GM12801 (cell line): ENCODE results near the gene DNM3.

ENCODE experiments used
- TF ChIP-seq, protein P1 (sequence below): IDR thresholded peaks from one replicate; pipeline ENCODE4 v1.5.1; 2011; ENCODE audit warnings: control low read depth; ENCODE audit not compliant: insufficient read length; ENCODE audit errors: extremely low read depth

DNM3 gene

DNA sequence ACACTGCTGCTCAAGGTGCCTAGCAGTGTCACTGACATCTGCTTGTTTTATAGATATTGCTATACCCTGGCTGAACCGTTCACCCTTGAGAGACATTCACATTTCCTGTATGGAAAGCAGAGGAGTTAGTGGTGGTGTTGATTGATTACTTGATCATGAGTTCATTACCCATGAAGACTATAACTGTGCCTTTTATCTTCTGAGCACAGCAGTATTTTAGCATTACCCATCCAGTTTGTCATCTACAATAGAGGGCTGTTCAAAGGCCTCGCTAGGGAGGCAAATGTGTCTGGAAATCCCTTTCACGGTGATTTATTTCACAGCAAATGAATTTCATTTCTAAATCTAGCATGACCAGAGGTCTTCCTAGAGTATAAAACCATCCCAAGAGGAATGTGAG lies 160.0 kb downstream of the DNM3 start:
- TF ChIP-seq, protein P1, sequence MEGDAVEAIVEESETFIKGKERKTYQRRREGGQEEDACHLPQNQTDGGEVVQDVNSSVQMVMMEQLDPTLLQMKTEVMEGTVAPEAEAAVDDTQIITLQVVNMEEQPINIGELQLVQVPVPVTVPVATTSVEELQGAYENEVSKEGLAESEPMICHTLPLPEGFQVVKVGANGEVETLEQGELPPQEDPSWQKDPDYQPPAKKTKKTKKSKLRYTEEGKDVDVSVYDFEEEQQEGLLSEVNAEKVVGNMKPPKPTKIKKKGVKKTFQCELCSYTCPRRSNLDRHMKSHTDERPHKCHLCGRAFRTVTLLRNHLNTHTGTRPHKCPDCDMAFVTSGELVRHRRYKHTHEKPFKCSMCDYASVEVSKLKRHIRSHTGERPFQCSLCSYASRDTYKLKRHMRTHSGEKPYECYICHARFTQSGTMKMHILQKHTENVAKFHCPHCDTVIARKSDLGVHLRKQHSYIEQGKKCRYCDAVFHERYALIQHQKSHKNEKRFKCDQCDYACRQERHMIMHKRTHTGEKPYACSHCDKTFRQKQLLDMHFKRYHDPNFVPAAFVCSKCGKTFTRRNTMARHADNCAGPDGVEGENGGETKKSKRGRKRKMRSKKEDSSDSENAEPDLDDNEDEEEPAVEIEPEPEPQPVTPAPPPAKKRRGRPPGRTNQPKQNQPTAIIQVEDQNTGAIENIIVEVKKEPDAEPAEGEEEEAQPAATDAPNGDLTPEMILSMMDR: no peak

DNA sequence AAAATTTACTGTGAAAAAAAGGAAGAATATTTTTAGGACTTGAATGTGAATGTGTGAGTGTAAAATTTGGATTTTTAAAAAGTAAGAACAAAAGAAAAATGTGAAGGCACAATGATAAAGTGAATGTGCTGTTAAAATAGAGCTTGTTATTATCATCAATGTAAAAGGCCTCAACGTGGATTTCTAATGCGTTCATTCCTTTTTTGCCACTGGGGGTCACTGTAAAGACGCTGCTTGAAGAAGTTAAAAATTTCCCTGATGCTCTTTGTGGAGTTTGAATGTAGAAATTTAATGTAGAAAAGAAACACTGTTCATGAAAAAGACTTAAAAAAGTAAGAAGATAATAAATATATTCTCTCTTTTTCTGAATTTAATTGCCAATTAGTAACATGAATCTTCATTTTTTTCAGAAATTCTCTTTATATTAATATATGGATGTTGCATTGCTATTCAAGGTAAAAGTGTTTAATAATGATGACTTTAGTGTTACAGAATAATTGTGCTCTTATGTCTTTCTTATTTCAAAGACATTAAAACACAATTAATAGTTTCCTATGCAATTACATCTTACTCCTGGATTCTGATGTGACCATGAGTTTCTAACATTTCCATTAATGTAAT lies 161.5 kb downstream of the DNM3 start:
- TF ChIP-seq, protein P1: no peak

DNA sequence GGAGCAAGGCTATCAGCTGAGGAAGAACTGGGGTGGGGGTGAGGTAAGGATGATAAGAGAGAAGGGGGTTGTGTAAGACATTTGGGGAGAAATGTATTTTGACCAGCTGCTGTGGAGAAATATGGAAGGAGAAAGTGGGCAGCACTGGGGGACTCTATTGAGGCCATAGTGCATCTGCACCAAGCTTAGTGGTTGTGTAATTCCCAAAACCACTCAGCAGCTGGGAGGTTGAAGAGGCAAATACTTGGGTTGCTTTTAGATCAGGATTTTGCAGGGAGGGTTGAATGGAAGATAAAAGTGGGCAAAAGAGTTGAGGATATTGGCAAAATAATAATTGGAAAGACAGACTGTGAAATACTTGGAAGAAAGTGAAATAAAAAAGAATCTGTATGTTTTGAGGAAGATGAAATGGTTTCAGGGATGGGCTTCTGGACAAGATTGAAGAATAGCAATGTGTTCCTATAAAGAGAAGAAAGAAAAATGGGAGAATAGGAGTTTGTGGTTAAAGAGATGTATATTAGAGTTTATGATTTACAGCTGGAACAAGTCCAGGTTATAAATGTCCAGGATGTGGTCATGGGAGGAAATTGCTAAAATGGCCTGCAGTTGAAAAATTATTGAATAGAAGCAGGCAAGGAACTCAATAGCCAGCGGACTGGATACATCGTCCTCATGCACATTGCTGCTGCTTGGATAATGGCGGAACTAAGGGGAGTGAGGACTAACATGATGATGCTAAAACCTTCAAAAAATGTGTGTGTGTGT lies 162.7 kb downstream of the DNM3 start:
- TF ChIP-seq, protein P1: no peak

DNA sequence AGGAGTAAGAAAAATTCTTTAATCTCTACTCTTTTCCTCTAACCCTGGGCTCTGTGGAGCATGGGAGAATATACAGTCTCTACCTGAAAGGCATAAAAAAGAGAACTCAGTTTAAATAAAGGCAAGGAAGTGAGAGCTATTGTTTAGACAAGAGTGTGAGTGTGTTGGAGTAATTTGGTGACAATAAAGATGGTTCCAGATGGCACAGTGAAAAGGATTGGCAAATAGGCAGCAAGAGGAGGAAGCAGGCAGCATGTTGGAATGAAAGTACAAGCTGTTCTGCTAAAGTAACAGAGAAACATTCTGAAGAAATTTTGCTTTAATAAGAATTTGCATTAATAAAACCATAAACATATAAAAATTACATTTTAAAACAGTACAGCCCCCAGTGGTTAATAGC lies 163.4 kb downstream of the DNM3 start:
- TF ChIP-seq, protein P1: no peak

DNA sequence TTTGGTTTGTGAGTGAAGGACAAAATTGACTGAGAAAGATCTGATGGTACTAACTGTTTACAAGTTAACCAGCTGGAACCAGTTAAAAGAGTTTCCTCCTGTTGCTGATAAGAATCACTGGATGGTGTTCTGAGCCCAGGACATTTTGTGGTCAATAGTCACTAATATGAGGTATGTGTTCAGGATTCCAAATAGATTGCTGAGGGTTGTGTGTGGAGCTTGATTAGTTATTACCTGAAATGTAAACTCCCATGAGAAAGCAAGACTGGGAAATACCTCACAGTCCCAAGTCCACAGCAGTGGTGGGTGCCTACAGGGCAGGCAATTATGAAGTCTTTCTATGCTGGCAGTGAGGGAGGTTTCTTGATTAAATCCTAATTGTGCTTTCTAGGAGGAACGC lies 164.6 kb downstream of the DNM3 start:
- TF ChIP-seq, protein P1: no peak

DNA sequence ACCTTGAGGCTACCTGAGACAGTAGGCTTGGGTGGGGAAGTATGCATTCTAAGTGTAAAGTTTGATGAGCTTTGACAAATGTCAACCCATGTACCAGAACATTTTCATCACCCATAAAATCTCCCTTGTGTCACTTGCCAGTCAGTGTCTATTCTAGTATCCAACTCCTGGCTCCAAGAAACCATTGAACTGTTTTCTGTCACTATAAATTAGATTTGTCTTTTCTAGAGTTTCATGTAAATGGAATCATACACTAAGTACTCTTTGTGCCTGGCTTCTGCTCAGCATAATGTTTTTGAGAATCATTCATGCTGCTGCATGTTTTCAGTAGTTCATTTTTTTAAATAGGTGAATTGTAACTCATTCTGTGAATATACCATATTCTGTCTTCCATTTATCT lies 165.4 kb downstream of the DNM3 start:
- TF ChIP-seq, protein P1: no peak

DNA sequence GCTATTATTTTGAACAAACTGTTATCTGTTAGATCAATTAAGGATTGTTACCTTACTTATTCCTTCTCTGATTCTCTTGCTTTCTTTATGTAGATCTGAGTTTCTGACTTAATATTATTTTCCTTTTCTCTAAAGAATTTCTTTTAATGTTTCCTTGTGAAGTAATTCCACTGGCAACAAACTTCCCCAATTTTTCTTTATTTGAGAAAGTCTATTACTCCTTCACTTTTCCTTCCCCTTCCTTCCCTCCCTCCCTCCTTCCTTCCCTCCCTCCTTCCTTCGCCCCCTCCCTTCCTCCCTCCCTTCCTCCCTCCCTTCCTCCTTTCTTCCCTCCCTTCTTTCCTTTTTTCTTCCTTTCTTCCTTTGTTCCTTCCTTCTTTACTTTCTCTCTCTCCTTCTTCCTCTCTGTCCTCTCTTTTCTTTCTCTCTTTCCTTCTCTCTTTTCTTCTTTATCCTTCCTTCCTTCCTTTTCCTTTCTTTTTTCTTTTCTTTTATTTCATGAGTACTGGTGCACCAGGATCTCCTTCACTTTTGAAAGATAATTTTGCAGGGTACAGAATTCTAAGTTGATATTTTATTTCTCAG lies 177.5 kb downstream of the DNM3 start:
- TF ChIP-seq, protein P1: no peak
